C4-2B (cell line): ENCODE results near the gene FAF1.

Experiments used
- CTCF ChIP-seq: fragments of 450-650 bp; conservative IDR thresholded peaks from 2 replicates; pipeline ENCODE4 v1.5.1; 2017; ENCODE audit warnings: mild to moderate bottlenecking
- ZFX ChIP-seq: fragments of 450-650 bp; IDR thresholded peaks from 2 replicates; pipeline ENCODE4 v1.6.1; 2017

GRCh38 chr1:50666849-50667248, 293.2 kb downstream of the FAF1 start:
- peak; percentile 41 for TF ChIP-seq CTCF
- TF ChIP-seq ZFX, result no peak
